K562 (cell line): ENCODE data around the gene UQCRH. TPM values are rescaled to one million over a fixed set of nuclear protein-coding genes. Genes with fewer than 3 reads are reported as not detected.

Experiments
- ATAC-seq: fragments of 200-7000 bp; cut with Tn5 transposase; 3 replicates; pipeline ENCODE4 v1.9.1; 2020; ENCODE audit warnings: moderate library complexity
- BruUV-seq: library from RNA; stranded (reverse); fragments of 400-500 nt; replicated peaks from 2 replicates; lab custom pipeline; 2021; lab: Mats Ljungman, UMichigan
- CTCF ChIA-PET: fragments of 300-600 bp; formaldehyde crosslinking; extraction: SDS; loops from one replicate; lab custom pipeline; 2021; ENCODE audit warnings: low intra/inter-chr PET ratio; lab: Yijun Ruan, JAX
- POLR2A ChIA-PET: fragments of 300-600, 350-650 bp; sonication (Branson Sonifier 250); formaldehyde crosslinking; extraction: SDS; loops from one replicate; lab custom pipeline; 2021; ENCODE audit warnings: antibody characterized with exemption, inconsistent platforms; lab: Yijun Ruan, JAX
- DNase-seq, 4 experiments: peaks; one replicate each; pipeline versions ENCODE4 v3.0.0 to v3.0.0-alpha.2; 2011 to 2018; ENCODE audit warnings: low spot score in 3 of 4, mixed read lengths in 3 of 4; ENCODE audit errors: extremely low read depth in 1 of 4
- FAIRE-seq: peaks from 2 replicates; lab custom pipeline; 2011; peaks lifted over from hg19 to GRCh38; lab: Jason Lieb, UNC
- H2AFZ ChIP-seq: 2 replicates; pipeline ENCODE4 v1.6.0; 2011; ENCODE audit warnings: low read depth, low read length, control low read depth, inconsistent platforms
- H3K27ac ChIP-seq: fragments of 200-600 bp; 3 replicates; pipeline ENCODE4 v1.8.0; 2011; ENCODE audit warnings: low read depth, mild to moderate bottlenecking, control low read depth, inconsistent platforms, low read length, moderate library complexity, mixed read lengths; ENCODE audit errors: extremely low read depth
- H3K27me3 ChIP-seq, 2 experiments: fragments of 300-600 bp in 1 of 2; 2 replicates in 1 of 2; 3 replicates in 1 of 2; pipeline versions ENCODE4 v1.6.0 to v1.8.0; 2011; ENCODE audit warnings: inconsistent platforms in 2 of 2, low read length in 2 of 2, mild to moderate bottlenecking in 1 of 2, mixed read lengths in 1 of 2, moderate library complexity in 1 of 2; ENCODE audit not compliant: control insufficient read depth in 2 of 2, insufficient read depth in 2 of 2
- H3K36me3 ChIP-seq: fragments of 300-600 bp; 3 replicates; pipeline ENCODE4 v1.8.0; 2011; ENCODE audit warnings: mild to moderate bottlenecking, low read length, inconsistent platforms; ENCODE audit not compliant: control insufficient read depth, insufficient read depth
- H3K4me1 ChIP-seq, 2 experiments: fragments of 200-600 bp in 1 of 2; replicated peaks in 1 of 2; 2 replicates in 1 of 2; 3 replicates in 1 of 2; pipeline versions ENCODE4 v1.5.1 to v1.8.0; 2011; ENCODE audit warnings: inconsistent platforms in 2 of 2, low read length in 2 of 2, mild to moderate bottlenecking in 1 of 2, mixed read lengths in 1 of 2, moderate library complexity in 1 of 2; ENCODE audit not compliant: control insufficient read depth in 2 of 2, insufficient read depth in 2 of 2
- H3K4me2 ChIP-seq: 2 replicates; pipeline ENCODE4 v1.6.1; 2011; ENCODE audit warnings: low read length, control low read depth, inconsistent platforms, mixed read lengths; ENCODE audit not compliant: insufficient read depth
- H3K4me3 ChIP-seq: fragments of 200-600 bp; sonication (generic), shearing (Covaris generic); 2 replicates; pipeline ENCODE4 v1.5.1; 2016; ENCODE audit warnings: control low read depth, inconsistent platforms
- H3K79me2 ChIP-seq: fragments of 200-600 bp; 3 replicates; pipeline ENCODE4 v1.8.0; 2011; ENCODE audit warnings: low read length, inconsistent platforms; ENCODE audit not compliant: control insufficient read depth, insufficient read depth
- H3K9ac ChIP-seq, 2 experiments: 2 replicates each; pipeline versions ENCODE4 v1.6.0 to v1.6.1; 2011; ENCODE audit warnings: low read depth in 2 of 2, low read length in 2 of 2, control low read depth in 1 of 2, inconsistent platforms in 1 of 2, mild to moderate bottlenecking in 1 of 2, mixed read lengths in 1 of 2; ENCODE audit not compliant: insufficient read depth in 1 of 2
- H3K9me1 ChIP-seq: one replicate; pipeline ENCODE4 v1.6.0; 2011; ENCODE audit warnings: inconsistent platforms, mild to moderate bottlenecking, low read length, moderate library complexity; ENCODE audit not compliant: control insufficient read depth, insufficient read depth
- H3K9me3 ChIP-seq: replicated peaks from 2 replicates; pipeline ENCODE4 v1.5.1; 2011; ENCODE audit warnings: low read depth, low read length, inconsistent platforms; ENCODE audit not compliant: control insufficient read depth, insufficient read depth
- H4K20me1 ChIP-seq: replicated peaks from 2 replicates; pipeline ENCODE4 v1.6.1; 2011; ENCODE audit warnings: low read length, inconsistent platforms, mixed read lengths; ENCODE audit not compliant: control insufficient read depth, insufficient read depth
- ARID3A ChIP-seq: IDR thresholded peaks from 2 replicates; pipeline ENCODE4 v1.6.1; 2012; ENCODE audit warnings: low read depth, low read length, improper control_type of control experiment, borderline replicate concordance
- ATF3 ChIP-seq, 2 experiments: fragments of 450-650 bp in 1 of 2; sonication (generic) in 1 of 2; formaldehyde crosslinking in 1 of 2; IDR thresholded peaks in 1 of 2; conservative IDR thresholded peaks in 1 of 2; 2 replicates each; pipeline versions ENCODE4 v1.6.1 to v1.8.1; 2016 to 2023; ENCODE audit warnings: mild to moderate bottlenecking in 2 of 2, moderate library complexity in 2 of 2, inconsistent platforms in 1 of 2, missing genetic modification reagents in 1 of 2
- BDP1 ChIP-seq: IDR thresholded peaks from 3 replicates; pipeline ENCODE4 v1.6.1; 2011; ENCODE audit not compliant: insufficient read length, insufficient read depth
- CEBPZ ChIP-seq: fragments of 150-350 bp; IDR thresholded peaks from 2 replicates; pipeline ENCODE4 v1.6.1; 2014; ENCODE audit warnings: low read depth, mild to moderate bottlenecking, low read length, borderline replicate concordance
- CREB1 ChIP-seq, 2 experiments: sonication (generic) in 1 of 2; formaldehyde crosslinking in 1 of 2; IDR thresholded peaks; 2 replicates each; pipeline versions ENCODE4 v1.6.1 to v1.8.0; 2012 to 2022; ENCODE audit warnings: inconsistent platforms in 1 of 2, mild to moderate bottlenecking in 1 of 2, missing genetic modification reagents in 1 of 2, moderate library complexity in 1 of 2
- ELK1 ChIP-seq: sonication (generic); formaldehyde crosslinking; IDR thresholded peaks from 2 replicates; pipeline ENCODE4 v1.8.1; 2022; ENCODE audit warnings: missing genetic modification reagents
- MCM5 ChIP-seq: fragments of 450-650 bp; IDR thresholded peaks from 2 replicates; pipeline ENCODE4 v1.6.1; 2016; ENCODE audit warnings: low read depth
- PCBP1 ChIP-seq: fragments of 200-400 bp; formaldehyde crosslinking; IDR thresholded peaks from 2 replicates; pipeline ENCODE4 v1.6.1; 2018; ENCODE audit warnings: mild to moderate bottlenecking, low read depth, low read length; ENCODE audit not compliant: poor library complexity, severe bottlenecking
- POLR2G ChIP-seq: fragments of 200-400 bp; formaldehyde crosslinking; IDR thresholded peaks from 2 replicates; pipeline ENCODE4 v1.6.1; 2017; ENCODE audit warnings: low read depth, mild to moderate bottlenecking, antibody characterized with exemption, low read length, moderate library complexity
- SREBF1 ChIP-seq: fragments of 150-350 bp; IDR thresholded peaks from 2 replicates; pipeline ENCODE4 v1.6.1; 2014; ENCODE audit warnings: antibody characterized with exemption, low read depth, low read length, borderline replicate concordance
- SRSF7 ChIP-seq: fragments of 200-400 bp; formaldehyde crosslinking; optimal IDR thresholded peaks from 2 replicates; pipeline ENCODE3; 2017; ENCODE audit warnings: mild to moderate bottlenecking, low read depth, low read length
- ZNF431 ChIP-seq: sonication (generic); formaldehyde crosslinking; IDR thresholded peaks from 2 replicates; pipeline ENCODE4 v1.8.0; 2022; ENCODE audit warnings: mild to moderate bottlenecking, missing genetic modification reagents
- ZNF507 ChIP-seq: conservative IDR thresholded peaks from 2 replicates; pipeline ENCODE4 v1.6.1; 2017; ENCODE audit warnings: missing genetic modification characterization, missing compliant biosample characterization
- WGBS: fragments of 100-300 bp; shearing (Covaris generic); methylation state at CpG from one replicate; pipeline ENCODE4 v1.1.6; 2016; ENCODE audit warnings: low coverage, mixed read lengths; ENCODE audit not compliant: insufficient coverage; ENCODE audit errors: missing lambda C conversion rate; 5-methylcytosine and 5-hydroxymethylcytosine counted together
- in situ Hi-C: fragments of 300-500 bp; cut with MboI; formaldehyde crosslinking; loops from 4 replicates; pipeline ENCODE4 v1.15.0; 2018; ENCODE audit warnings: inconsistent platforms, mixed read lengths
- intact Hi-C: fragments of 100-400 bp; cut with micrococcal nuclease; formaldehyde crosslinking; loops from 2 replicates; pipeline ENCODE4 v1.14.2; 2022
- polyA plus RNA-seq, 8 experiments: library from polyadenylated mRNA; depleted of rRNA in 4 of 8; stranded (reverse) in 5 of 8; unstranded in 3 of 8; fragments of >200 nt; fragmentation: Nextera tagmentation in 2 of 8; fragmentation: Illumina TruSeq in 1 of 8; extraction: Ambion mirVana in 2 of 8; extraction: Trizol in 1 of 8; gene quantifications; 2 replicates each; pipeline versions ENCODE4 v1.2.1 to v1.2.3, GENCODE V29; 2011 to 2014; ENCODE audit warnings: inconsistent platforms in 1 of 8, missing spikeins in 1 of 8
- total RNA-seq, 7 experiments: library from RNA; depleted of rRNA in 6 of 7; stranded (reverse); fragments of >200 nt in 6 of 7; fragmentation: Illumina TruSeq in 2 of 7; extraction: Trizol in 2 of 7; gene quantifications; 2 replicates each; pipeline versions ENCODE4 v1.2.1 to v1.2.3, GENCODE V29; 2011 to 2021; ENCODE audit warnings: low replicate concordance in 1 of 7

The UQCRH gene
- total and polyA plus RNA-seq, 9 of the 15 experiments (the other 6 are each of a cell fraction or from before 2014, with no cell fraction given) = 1,267 to 5,184 (median 2,410) TPM

- no peak overlapping the region for H2AFZ ChIP-seq
- DNase-seq = no peak
- H3K4me3 ChIP-seq = no peak overlapping the region
- no peaks in the 10 kb centered on the region for H3K27me3 ChIP-seq
- ATAC-seq = no peak
- no peaks in the 10 kb centered on the region for H3K9me3 ChIP-seq
- H3K27ac ChIP-seq = no peak overlapping the region
- peaks cover 64% of the 10 kb centered on the region for H3K36me3 ChIP-seq
- BruUV-seq = no TSS peak
- in situ Hi-C loops = no loop called here
- no peak overlapping the region for H3K4me2 ChIP-seq
- no peaks in the 10 kb centered on the region for H3K79me2 ChIP-seq
- POLR2A ChIA-PET = interaction anchor here (0.6 to 22.6 kb wide), 10 partner anchors 1 to 101 kb away, joined by 3 to 410 read pairs (median 5); partner anchors contain the start of genes LRRC41 and UQCRH
- no peak overlapping the region for H3K9ac ChIP-seq
- CTCF ChIA-PET = no interaction called here
- H3K9me1 ChIP-seq = no peaks in the 10 kb centered on the region
- H3K4me1 ChIP-seq = peaks cover 16 to 25% of the 10 kb centered on the region in 2 experiments; a peak in 3 of 5 replicates
- 87% methylated on average over 4 of the region's 4 CpGs for WGBS
- TF ChIP-seq BDP1 = no peak
- TF ChIP-seq ZNF507 = no peak
- no peak for TF ChIP-seq SREBF1
- TF ChIP-seq ARID3A = no peak
- 0 out of 2 replicates have a peak, but pooled peaks have one; percentile 9 for TF ChIP-seq ATF3 (IDR thresholded peaks at IDR 0.05)
- TF ChIP-seq ATF3 (CRISPR knock-in tag; conservative IDR thresholded peaks at IDR 0.05) = no peak
- no peak for TF ChIP-seq CEBPZ
- TF ChIP-seq PCBP1 = no peak
- TF ChIP-seq ZNF431 (CRISPR knock-in tag) = 0 out of 2 replicates have a peak, but pooled peaks have one; percentile 32
- no peak for TF ChIP-seq CREB1 (IDR thresholded peaks at IDR 0.05)
- TF ChIP-seq CREB1 (CRISPR knock-in tag; IDR thresholded peaks at IDR 0.05) = 0 out of 2 replicates have a peak, but pooled peaks have one; percentile 27
- 0 out of 2 replicates have a peak, but pooled peaks have one; percentile 30 for TF ChIP-seq POLR2G
- TF ChIP-seq MCM5 = no peak
- no peak for TF ChIP-seq SRSF7
- TF ChIP-seq ELK1 (CRISPR knock-in tag) = no peak
- no peaks in the 10 kb centered on the region for H4K20me1 ChIP-seq
- no peak for FAIRE-seq
- intact Hi-C loops = loop anchor here (10.0 kb wide), 1 partner anchor 55 kb away; the partner anchor contains the start of gene NSUN4
These were observed 13.5 kb upstream of the UQCRH start for GRCh38 chr1:46289976-46290375.
